Right atrium auricular region (tissue), 2 donors: ENCODE measurements around the gene LYPD4. TPM values are rescaled to one million over a fixed set of nuclear protein-coding genes. Genes with fewer than 3 reads are reported as not detected.

ENCODE experiments used
- DNase-seq: peaks from one replicate; pipeline ENCODE4 v3.0.0-alpha.2; 2019; ENCODE audit warnings: low spot score
- H3K27ac ChIP-seq, 2 donors: fragments of 200-600 bp; sonication (generic); 1 replicate in 1 of 2; 2 replicates in 1 of 2; pipeline ENCODE4 v1.5.1; 2016 to 2019
- H3K27me3 ChIP-seq, 2 donors: fragments of 200-600 bp; sonication (generic); one replicate each; pipeline versions ENCODE4 v1.5.1 to v1.6.0; 2017 to 2019
- H3K36me3 ChIP-seq: fragments of 200-600 bp; sonication (generic); one replicate; pipeline ENCODE4 v1.5.1; 2016
- H3K4me1 ChIP-seq, 2 donors: fragments of 200-600 bp; sonication (generic); one replicate each; pipeline versions ENCODE4 v1.5.1 to v1.6.0; 2017 to 2019
- H3K4me3 ChIP-seq, 2 donors: fragments of 200-600 bp; sonication (generic); 1 replicate in 1 of 2; 2 replicates in 1 of 2; pipeline ENCODE4 v1.5.1; 2017 to 2019; ENCODE audit warnings: mild to moderate bottlenecking in 1 of 2, moderate library complexity in 1 of 2
- H3K9me3 ChIP-seq, 2 donors: fragments of 200-600 bp; sonication (generic); one replicate each; pipeline ENCODE4 v1.5.1; 2019
- total RNA-seq, 2 donors: library from RNA; depleted of rRNA; stranded (reverse); fragments of >200 nt; gene quantifications; one replicate each; pipeline ENCODE4 v1.1.0, GENCODE V29; 2016
- TF ChIP-seq, protein P1 (sequence below), 2 donors: fragments of 200-600 bp; sonication (generic); IDR thresholded peaks; one replicate each; pipeline ENCODE4 v1.5.1; 2019; ENCODE audit warnings: antibody characterized with exemption in 2 of 2

LYPD4 gene
- total RNA-seq, 2 donors from 2014 or later: not detected

DNA sequence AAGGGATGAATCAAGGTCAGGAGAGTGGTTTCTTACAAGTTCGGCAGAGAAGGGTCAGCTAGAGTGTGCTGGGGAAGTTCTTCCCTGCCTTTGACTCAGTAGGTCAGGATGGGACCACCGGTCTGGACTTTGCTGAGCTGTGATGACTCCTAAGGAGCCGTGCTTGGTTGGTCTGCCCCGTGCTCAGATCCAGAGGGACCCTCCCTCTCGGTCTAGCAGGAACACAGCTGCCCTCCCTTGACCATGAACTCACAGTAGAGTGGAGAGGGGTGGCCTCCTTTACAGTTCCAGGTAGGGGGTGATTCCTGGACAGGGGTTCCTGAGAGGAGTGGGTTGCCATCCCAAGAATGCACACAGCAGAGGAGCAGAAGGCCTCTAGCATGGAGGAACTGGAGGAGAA, 19.9 kb upstream of the LYPD4 start:
- no peaks in the 10 kb centered on the region for H3K9me3 ChIP-seq
- H3K27me3 ChIP-seq: no peaks in the 10 kb centered on the region
- H3K4me1 ChIP-seq: peaks cover 0 to 36% of the 10 kb centered on the region in 2 donors
- TF ChIP-seq, protein P1, sequence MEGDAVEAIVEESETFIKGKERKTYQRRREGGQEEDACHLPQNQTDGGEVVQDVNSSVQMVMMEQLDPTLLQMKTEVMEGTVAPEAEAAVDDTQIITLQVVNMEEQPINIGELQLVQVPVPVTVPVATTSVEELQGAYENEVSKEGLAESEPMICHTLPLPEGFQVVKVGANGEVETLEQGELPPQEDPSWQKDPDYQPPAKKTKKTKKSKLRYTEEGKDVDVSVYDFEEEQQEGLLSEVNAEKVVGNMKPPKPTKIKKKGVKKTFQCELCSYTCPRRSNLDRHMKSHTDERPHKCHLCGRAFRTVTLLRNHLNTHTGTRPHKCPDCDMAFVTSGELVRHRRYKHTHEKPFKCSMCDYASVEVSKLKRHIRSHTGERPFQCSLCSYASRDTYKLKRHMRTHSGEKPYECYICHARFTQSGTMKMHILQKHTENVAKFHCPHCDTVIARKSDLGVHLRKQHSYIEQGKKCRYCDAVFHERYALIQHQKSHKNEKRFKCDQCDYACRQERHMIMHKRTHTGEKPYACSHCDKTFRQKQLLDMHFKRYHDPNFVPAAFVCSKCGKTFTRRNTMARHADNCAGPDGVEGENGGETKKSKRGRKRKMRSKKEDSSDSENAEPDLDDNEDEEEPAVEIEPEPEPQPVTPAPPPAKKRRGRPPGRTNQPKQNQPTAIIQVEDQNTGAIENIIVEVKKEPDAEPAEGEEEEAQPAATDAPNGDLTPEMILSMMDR (IDR thresholded peaks at IDR 0.05): no peak
- H3K4me3 ChIP-seq: no peak overlapping the region
- peaks cover 80% of the 10 kb centered on the region for H3K36me3 ChIP-seq
- no peak overlapping the region for H3K27ac ChIP-seq
- no peak for DNase-seq

DNA sequence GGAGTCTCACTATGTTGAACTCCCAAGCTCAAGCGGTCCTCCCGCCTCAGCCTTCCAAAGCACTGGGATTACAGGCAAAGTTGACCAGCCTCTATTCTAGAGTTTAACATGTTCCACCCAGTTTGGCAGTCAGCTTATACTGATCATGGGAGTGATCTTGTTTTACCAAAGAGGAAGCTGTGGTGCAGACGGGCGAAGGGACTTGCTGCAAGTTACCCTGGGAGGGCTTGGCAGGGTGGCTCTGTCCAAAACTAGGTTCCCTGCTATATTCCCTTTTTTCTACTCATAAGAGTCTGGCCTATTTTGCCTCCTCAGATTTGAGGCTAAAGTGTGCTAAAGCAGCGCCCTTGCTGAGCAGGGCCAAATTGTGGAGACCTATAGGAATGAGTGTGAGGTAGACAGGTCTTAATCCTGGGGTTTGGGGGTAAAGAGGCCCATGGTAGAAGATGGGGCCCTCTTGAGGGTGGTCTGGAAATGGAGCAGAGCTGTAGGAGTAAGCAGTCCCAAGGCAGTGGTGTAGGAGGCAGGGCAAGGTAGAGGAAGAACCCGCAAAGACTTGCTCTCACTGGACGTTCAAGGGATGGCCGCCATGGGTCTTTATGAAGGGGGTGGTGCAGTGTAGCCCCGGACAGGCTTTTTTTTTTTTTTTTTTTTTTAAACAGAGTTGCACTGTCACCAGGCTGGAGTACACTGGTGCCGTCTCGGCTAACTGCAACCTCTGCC, 18.9 kb upstream of the LYPD4 start:
- no peaks in the 10 kb centered on the region for H3K27me3 ChIP-seq
- TF ChIP-seq, protein P1 (IDR thresholded peaks at IDR 0.05): no peak
- no peak overlapping the region for H3K4me3 ChIP-seq
- H3K36me3 ChIP-seq: peaks cover 70% of the 10 kb centered on the region
- peaks cover 0 to 36% of the 10 kb centered on the region in 2 donors for H3K4me1 ChIP-seq
- H3K27ac ChIP-seq: no peak overlapping the region
- no peaks in the 10 kb centered on the region for H3K9me3 ChIP-seq
- no peak for DNase-seq

DNA sequence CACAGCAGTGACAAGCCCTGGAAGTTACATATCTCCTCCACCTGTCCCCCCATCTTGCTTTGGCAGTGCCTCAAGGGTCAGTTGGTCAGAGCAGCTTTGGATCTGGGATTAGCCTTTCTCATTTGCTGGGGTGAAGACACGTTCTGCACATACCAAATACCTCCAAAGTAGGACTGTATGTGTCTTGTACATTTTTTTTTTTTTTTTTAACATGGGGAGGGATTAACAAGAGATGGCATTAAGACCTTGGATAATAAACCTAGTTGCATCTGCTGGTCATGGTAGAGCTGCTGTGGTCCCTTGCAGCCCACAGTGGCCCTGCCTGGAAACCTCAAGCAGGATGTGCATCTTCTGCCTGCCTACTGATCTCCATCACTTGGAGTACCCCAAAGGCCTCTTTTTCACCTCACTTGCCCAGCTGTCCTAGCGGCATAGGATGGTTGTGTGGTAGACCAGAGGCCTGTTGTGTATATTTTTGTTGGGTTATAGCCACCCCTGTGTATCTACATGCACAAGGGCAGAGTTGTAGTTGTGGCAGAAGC, 18.0 kb upstream of the LYPD4 start:
- H3K4me3 ChIP-seq: no peak overlapping the region
- no peaks in the 10 kb centered on the region for H3K9me3 ChIP-seq
- peaks cover 62% of the 10 kb centered on the region for H3K36me3 ChIP-seq
- DNase-seq: no peak
- H3K4me1 ChIP-seq: peaks cover 0 to 36% of the 10 kb centered on the region in 2 donors
- H3K27me3 ChIP-seq: no peaks in the 10 kb centered on the region
- no peak overlapping the region for H3K27ac ChIP-seq
- TF ChIP-seq, protein P1 (IDR thresholded peaks at IDR 0.05): no peak

DNA sequence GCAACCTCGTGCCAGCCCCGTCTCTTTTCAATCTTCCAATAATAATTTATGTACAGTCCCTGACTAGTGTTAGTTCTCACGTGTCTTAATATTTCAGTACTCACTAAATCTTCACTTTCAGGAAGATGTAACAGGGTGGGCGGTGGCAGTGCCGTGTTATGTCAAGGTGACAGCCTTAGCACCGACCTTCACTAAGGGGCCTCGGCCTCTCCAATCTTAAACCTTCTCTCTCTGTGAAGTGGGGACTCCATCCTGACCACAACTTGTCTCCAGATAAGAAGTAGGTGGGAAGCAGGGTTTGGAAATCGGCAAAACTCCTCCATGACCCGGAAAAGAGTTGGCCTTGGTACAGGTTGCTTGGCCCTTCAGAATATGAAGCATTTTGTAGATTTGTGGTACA, 17.4 kb upstream of the LYPD4 start:
- TF ChIP-seq, protein P1 (IDR thresholded peaks at IDR 0.05): no peak
- peaks cover 56% of the 10 kb centered on the region for H3K36me3 ChIP-seq
- no peak overlapping the region for H3K4me3 ChIP-seq
- no peak overlapping the region for H3K27ac ChIP-seq
- no peak for DNase-seq
- no peaks in the 10 kb centered on the region for H3K9me3 ChIP-seq
- H3K27me3 ChIP-seq: no peaks in the 10 kb centered on the region
- H3K4me1 ChIP-seq: peaks cover 0 to 36% of the 10 kb centered on the region in 2 donors

DNA sequence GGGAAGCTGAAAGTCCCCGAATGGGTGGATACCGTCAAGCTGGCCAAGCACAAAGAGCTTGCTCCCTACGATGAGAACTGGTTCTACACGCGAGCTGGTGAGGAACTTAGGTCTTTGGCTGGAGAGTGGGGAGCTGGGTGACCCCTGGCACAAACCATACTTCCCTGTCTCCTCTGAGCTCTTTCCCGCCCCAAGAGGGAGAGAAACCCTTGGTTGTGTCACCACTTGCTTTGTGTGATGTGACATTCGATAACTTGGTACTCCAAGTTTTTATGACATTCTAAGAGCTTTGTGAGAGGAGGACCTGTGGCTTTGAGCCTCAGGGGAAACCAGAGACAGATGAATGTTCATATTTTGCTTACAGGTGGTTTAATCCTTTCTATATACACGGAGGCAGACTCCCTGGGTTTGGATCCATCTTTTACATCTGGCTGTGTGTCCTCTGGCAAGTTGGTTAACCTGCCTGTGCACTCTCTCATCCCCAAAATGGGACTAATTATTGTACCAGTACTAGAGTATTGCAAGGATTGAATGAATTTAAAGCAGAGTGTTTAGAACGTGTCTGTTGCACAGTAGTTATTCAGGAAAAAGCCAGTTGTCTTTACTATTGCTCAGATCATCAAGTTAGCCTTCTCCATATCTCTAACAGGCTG, 16.8 kb upstream of the LYPD4 start:
- Histone ChIP-seq H3K27ac (peak overlapping the region in 1 of 2 donors; percentile 93), H3K4me3 (peak overlapping the region; percentile 83 to 87), H3K4me1 (peaks cover 0 to 36% of the 10 kb centered on the region in 2 donors), H3K9me3 (no peaks in the 10 kb centered on the region), H3K36me3 (peaks cover 50% of the 10 kb centered on the region), H3K27me3 (no peaks in the 10 kb centered on the region)
- TF ChIP-seq, protein P1 (IDR thresholded peaks at IDR 0.05): no peak
- no peak for DNase-seq
